HepG2 (cell line): ENCODE measurements around the gene GSK3A. TPM values are rescaled to one million over a fixed set of nuclear protein-coding genes. Genes with fewer than 3 reads are reported as not detected.

Source experiments
- ATAC-seq: fragments of 200-7000 bp; cut with Tn5 transposase; 3 replicates; pipeline ENCODE4 v1.9.1; 2020; ENCODE audit warnings: mild to moderate bottlenecking, moderate library complexity
- BruUV-seq: library from RNA; stranded (reverse); fragments of 400-500 nt; replicated peaks from 2 replicates; lab custom pipeline; 2021; lab: Mats Ljungman, UMichigan
- CTCF ChIA-PET: fragments of 300-600 bp; formaldehyde crosslinking; extraction: SDS; loops from one replicate; lab custom pipeline; 2021; ENCODE audit warnings: low total read pairs, inconsistent platforms, low intra/inter-chr PET ratio; lab: Yijun Ruan, JAX
- POLR2A ChIA-PET: fragments of 350-600 bp; sonication (Branson Sonifier 250); formaldehyde crosslinking; loops from one replicate; lab custom pipeline; 2020; ENCODE audit warnings: antibody characterized with exemption, inconsistent platforms; lab: Yijun Ruan, JAX
- DNase-seq: peaks from one replicate; pipeline ENCODE4 v3.0.0-alpha.2; 2015; ENCODE audit warnings: low spot score
- FAIRE-seq: peaks from 3 replicates; lab custom pipeline; 2011; peaks lifted over from hg19 to GRCh38; lab: Jason Lieb, UNC
- H2AFZ ChIP-seq: one replicate; pipeline ENCODE4 v1.6.1; 2011; ENCODE audit warnings: low read length, inconsistent platforms
- H3K27ac ChIP-seq: fragments of 300-600 bp; 3 replicates; pipeline ENCODE4 v1.8.0; 2011; ENCODE audit warnings: mixed run types, mild to moderate bottlenecking, mixed read lengths, low read length, inconsistent platforms; ENCODE audit not compliant: insufficient read depth; ENCODE audit errors: extremely low read length
- H3K27me3 ChIP-seq, 2 experiments: fragments of 200-600 bp in 1 of 2; 2 replicates in 1 of 2; 3 replicates in 1 of 2; pipeline versions ENCODE4 v1.6.0 to v1.8.0; 2011; ENCODE audit warnings: low read length in 2 of 2, mild to moderate bottlenecking in 2 of 2, moderate library complexity in 2 of 2, inconsistent platforms in 1 of 2; ENCODE audit not compliant: insufficient read depth in 2 of 2, control insufficient read depth in 1 of 2
- H3K36me3 ChIP-seq, 2 experiments: fragments of 200-600 bp in 1 of 2; replicated peaks in 1 of 2; 2 replicates in 1 of 2; 3 replicates in 1 of 2; pipeline versions ENCODE4 v1.5.1 to v1.8.0; 2011; ENCODE audit warnings: low read length in 2 of 2, inconsistent platforms in 1 of 2; ENCODE audit not compliant: insufficient read depth in 2 of 2, control insufficient read depth in 1 of 2
- H3K4me1 ChIP-seq: 2 replicates; pipeline ENCODE4 v1.5.1; 2012; ENCODE audit warnings: low read length, inconsistent platforms; ENCODE audit not compliant: insufficient read depth
- H3K4me2 ChIP-seq: 2 replicates; pipeline ENCODE4 v1.6.0; 2011; ENCODE audit warnings: low read depth, low read length, inconsistent platforms
- H3K4me3 ChIP-seq, 3 experiments: fragments of 200-600 bp in 1 of 3; sonication (generic), shearing (Covaris generic) in 1 of 3; replicated peaks in 1 of 3; 2 replicates each; pipeline ENCODE4 v1.5.1; 2011 to 2016; ENCODE audit warnings: low read length in 3 of 3, inconsistent platforms in 2 of 3, low read depth in 2 of 3, mild to moderate bottlenecking in 2 of 3, control low read depth in 1 of 3, mixed read lengths in 1 of 3; ENCODE audit not compliant: insufficient read depth in 1 of 3
- H3K79me2 ChIP-seq: one replicate; pipeline ENCODE4 v1.6.1; 2011; ENCODE audit warnings: low read length, inconsistent platforms; ENCODE audit not compliant: insufficient read depth
- H3K9ac ChIP-seq: 2 replicates; pipeline ENCODE4 v1.6.0; 2011; ENCODE audit warnings: mild to moderate bottlenecking, low read depth, low read length, inconsistent platforms; ENCODE audit not compliant: insufficient read depth
- H3K9me3 ChIP-seq: 2 replicates; pipeline ENCODE4 v1.5.1; 2012; ENCODE audit warnings: mild to moderate bottlenecking, low read length
- H4K20me1 ChIP-seq: 2 replicates; pipeline ENCODE4 v1.6.0; 2011; ENCODE audit warnings: inconsistent platforms, mild to moderate bottlenecking, low read length, moderate library complexity; ENCODE audit not compliant: insufficient read depth
- AGO1 ChIP-seq: fragments of 200-400 bp; formaldehyde crosslinking; IDR thresholded peaks from 2 replicates; pipeline ENCODE4 v1.6.1; 2017; ENCODE audit warnings: mild to moderate bottlenecking, low read depth, low read length, moderate library complexity; ENCODE audit not compliant: poor library complexity, severe bottlenecking
- CBX1 ChIP-seq: IDR thresholded peaks from one replicate; pipeline ENCODE4 v1.6.1; 2016; ENCODE audit warnings: antibody characterized with exemption, low read depth
- HNRNPK ChIP-seq: fragments of 200-400 bp; formaldehyde crosslinking; IDR thresholded peaks from 2 replicates; pipeline ENCODE4 v1.6.1; 2018; ENCODE audit warnings: low read length, low read depth, moderate library complexity, mild to moderate bottlenecking; ENCODE audit not compliant: poor library complexity, severe bottlenecking
- HNRNPL ChIP-seq: fragments of 200-400 bp; formaldehyde crosslinking; IDR thresholded peaks from 2 replicates; pipeline ENCODE4 v1.6.1; 2017; ENCODE audit warnings: mild to moderate bottlenecking, low read depth, low read length
- JUNB ChIP-seq: sonication (generic); formaldehyde crosslinking; IDR thresholded peaks from 2 replicates; pipeline ENCODE4 v1.8.0; 2022; ENCODE audit warnings: missing genetic modification reagents, mild to moderate bottlenecking, borderline replicate concordance
- KDM2A ChIP-seq: sonication (generic); formaldehyde crosslinking; IDR thresholded peaks from 2 replicates; pipeline ENCODE4 v1.4.0; 2020; ENCODE audit warnings: low read depth, missing genetic modification reagents, borderline replicate concordance
- PATZ1 ChIP-seq: sonication (generic); formaldehyde crosslinking; IDR thresholded peaks from 2 replicates; pipeline ENCODE4 v1.4.0; 2020; ENCODE audit warnings: missing genetic modification reagents
- POLR2AphosphoS5 ChIP-seq: IDR thresholded peaks from 2 replicates; pipeline ENCODE4 v1.6.1; 2012; ENCODE audit warnings: low read depth, low read length
- POLR2G ChIP-seq: fragments of 200-400 bp; formaldehyde crosslinking; IDR thresholded peaks from 2 replicates; pipeline ENCODE4 v1.6.1; 2018; ENCODE audit warnings: mild to moderate bottlenecking, low read depth, low read length, moderate library complexity
- RBM22 ChIP-seq: fragments of 200-400 bp; formaldehyde crosslinking; optimal IDR thresholded peaks from 2 replicates; pipeline ENCODE3; 2017; ENCODE audit warnings: mild to moderate bottlenecking, low read length, moderate library complexity
- SSRP1 ChIP-seq: IDR thresholded peaks from 2 replicates; pipeline ENCODE4 v1.6.1; 2016; ENCODE audit warnings: control low read depth
- TAF15 ChIP-seq: fragments of 200-400 bp; formaldehyde crosslinking; IDR thresholded peaks from one replicate; pipeline ENCODE4 v1.6.1; 2018; ENCODE audit warnings: mild to moderate bottlenecking, low read depth, low read length; ENCODE audit not compliant: poor library complexity, severe bottlenecking
- ZFP36L1 ChIP-seq: sonication (generic); formaldehyde crosslinking; IDR thresholded peaks from 2 replicates; pipeline ENCODE4 v1.8.0; 2022; ENCODE audit warnings: mild to moderate bottlenecking, missing genetic modification reagents, moderate library complexity
- ZNF274 ChIP-seq: sonication (generic); formaldehyde crosslinking; IDR thresholded peaks from 2 replicates; pipeline ENCODE4 v1.5.1; 2020; ENCODE audit warnings: mild to moderate bottlenecking, missing genetic modification reagents
- ZNF382 ChIP-seq: sonication (generic); formaldehyde crosslinking; IDR thresholded peaks from 2 replicates; pipeline ENCODE4 v1.5.0; 2020; ENCODE audit warnings: missing genetic modification reagents, mild to moderate bottlenecking, borderline replicate concordance
- ZNF446 ChIP-seq: sonication (generic); formaldehyde crosslinking; IDR thresholded peaks from 2 replicates; pipeline ENCODE4 v1.5.0; 2020; ENCODE audit warnings: mild to moderate bottlenecking, missing genetic modification reagents
- ZNF678 ChIP-seq: sonication (generic); formaldehyde crosslinking; IDR thresholded peaks from 2 replicates; pipeline ENCODE4 v1.4.0; 2020; ENCODE audit warnings: mild to moderate bottlenecking, missing genetic modification reagents
- ZNF841 ChIP-seq: sonication (generic); formaldehyde crosslinking; IDR thresholded peaks from 2 replicates; pipeline ENCODE4 v1.8.1; 2023; ENCODE audit warnings: missing genetic modification reagents, borderline replicate concordance
- WGBS: methylation state at CpG from one replicate; pipeline ENCODE4 v1.1.6; 2017; ENCODE audit warnings: low lambda C conversion rate; 5-methylcytosine and 5-hydroxymethylcytosine counted together
- in situ Hi-C: cut with HindIII; loops from 2 replicates; pipeline ENCODE4 v1.10.0; 2017; ENCODE audit warnings: low pct_unique_long_range_greater_than_20kb; ENCODE audit not compliant: extremely low pct_ligation_motif_present
- intact Hi-C: fragments of 100-400 bp; cut with micrococcal nuclease; formaldehyde crosslinking; loops from one replicate; pipeline ENCODE4 v1.10.0; 2022; ENCODE audit not compliant: unreplicated experiment
- polyA plus RNA-seq, 8 experiments: library from polyadenylated mRNA; depleted of rRNA in 3 of 8; stranded (reverse) in 7 of 8; unstranded in 1 of 8; fragments of >200 nt; fragmentation: Illumina TruSeq in 4 of 8; extraction: Trizol in 4 of 8; gene quantifications; 2 replicates each; pipeline versions ENCODE4 v1.2.1 to v1.2.3, GENCODE V29; 2011 to 2016; ENCODE audit warnings: low read depth in 4 of 8, missing spikeins in 1 of 8, mixed read lengths in 1 of 8; ENCODE audit not compliant: insufficient read depth in 1 of 8
- total RNA-seq, 5 experiments: library from RNA; depleted of rRNA; stranded (reverse); fragments of >200 nt; fragmentation: Illumina TruSeq; extraction: Trizol; gene quantifications; 2 replicates each; pipeline ENCODE4 v1.2.3, GENCODE V29; 2016; ENCODE audit warnings: low read depth in 1 of 5

Gene GSK3A
- total and polyA plus RNA-seq, 2 of the 13 experiments (the other 11 are each of a cell fraction or from before 2014, with no cell fraction given): 16.9 to 52.5 TPM

- H3K79me2 ChIP-seq: peaks cover 35% of the 10 kb centered on the region
- BruUV-seq: no TSS peak
- TF ChIP-seq HNRNPL: peak; percentile 31
- TF ChIP-seq RBM22: peak; percentile 86
- no peak for TF ChIP-seq ZNF274 (CRISPR knock-in tag)
- TF ChIP-seq POLR2G: peak; percentile 57
- TF ChIP-seq TAF15: peak; percentile 68
- no peak for TF ChIP-seq JUNB (CRISPR knock-in tag)
- TF ChIP-seq ZNF446 (CRISPR knock-in tag): no peak
- peak; percentile 11; the same call in 1 of the 2 replicates for TF ChIP-seq KDM2A (CRISPR knock-in tag)
- TF ChIP-seq POLR2AphosphoS5: peak; percentile 16
- no peak for TF ChIP-seq ZNF841
- TF ChIP-seq AGO1: peak; percentile 83
- peak; percentile 55; the same call in 1 of the 2 replicates for TF ChIP-seq SSRP1 (CRISPR knock-in tag)
- TF ChIP-seq PATZ1 (CRISPR knock-in tag): 0 out of 2 replicates have a peak, but pooled peaks have one; percentile 38
- TF ChIP-seq HNRNPK: no peak
- TF ChIP-seq ZFP36L1: no peak
- no peak for TF ChIP-seq ZNF382
- TF ChIP-seq ZNF678 (CRISPR knock-in tag): no peak
- no peak for TF ChIP-seq CBX1
These were observed 6.1 kb upstream of the GSK3A start for GRCh38 chr19:42248270-42249148.

More at GRCh38 chr19:42248270-42249148, 6.1 kb upstream of the GSK3A start:
- H2AFZ ChIP-seq: no peak overlapping the region
- POLR2A ChIA-PET: interaction anchor here (0.5 to 6.6 kb wide), 4 partner anchors 11 to 57 kb away, joined by 3 to 117 read pairs (median 14); no protein-coding TSS in a partner anchor
- H3K4me3 ChIP-seq: no peak overlapping the region
- ATAC-seq (no peak), DNase-seq (no peak), FAIRE-seq (no peak)
- in situ Hi-C loops (no loop called here), intact Hi-C loops (no loop called here)
- peaks cover 7 to 32% of the 10 kb centered on the region in 2 experiments; a peak in 3 of 5 replicates for H3K36me3 ChIP-seq
- H3K27me3 ChIP-seq: no peaks in the 10 kb centered on the region; a peak in 1 of 5 replicates
- no peaks in the 10 kb centered on the region for H3K9me3 ChIP-seq
- H3K27ac ChIP-seq: no peak overlapping the region
- H3K9ac ChIP-seq: no peak overlapping the region
- H4K20me1 ChIP-seq: peaks cover 50% of the 10 kb centered on the region
- peaks cover 70% of the 10 kb centered on the region for H3K4me1 ChIP-seq
- CTCF ChIA-PET: no interaction called here
- no peak overlapping the region for H3K4me2 ChIP-seq
- 97% methylated on average over 40 of the region's 41 CpGs for WGBS
